SK-N-DZ (cell line): ENCODE data around the gene PLXNB2.
"Not testable (repeated sequence)": the region's sequence is repeated elsewhere in the genome, so short reads cannot be mapped to it uniquely, and the experiment has no call there.

ENCODE experiments used
- DNase-seq: peaks from one replicate; pipeline ENCODE4 v3.0.0-alpha.2; 2015; ENCODE audit warnings: low spot score

Gene PLXNB2

DNA sequence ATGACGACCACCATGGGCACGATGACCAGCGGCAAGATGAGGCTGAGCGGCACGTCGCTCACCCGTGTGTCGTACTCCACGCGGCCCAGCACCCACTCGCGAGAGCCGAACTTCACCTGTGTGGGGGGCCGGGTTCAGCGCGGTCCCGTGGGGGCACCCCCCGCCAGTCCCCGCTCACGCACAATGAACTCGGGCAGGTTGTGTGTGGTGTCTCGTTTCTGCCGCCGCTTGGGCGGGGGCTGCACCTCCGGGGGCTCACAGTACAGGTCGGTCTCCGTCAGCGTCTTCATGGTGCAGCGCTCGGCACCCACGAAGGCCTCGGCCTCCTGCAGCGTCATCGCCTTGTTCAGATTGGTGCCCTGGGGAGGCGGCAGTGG, 26.1 kb downstream of the PLXNB2 start:
- no peak for DNase-seq

DNA sequence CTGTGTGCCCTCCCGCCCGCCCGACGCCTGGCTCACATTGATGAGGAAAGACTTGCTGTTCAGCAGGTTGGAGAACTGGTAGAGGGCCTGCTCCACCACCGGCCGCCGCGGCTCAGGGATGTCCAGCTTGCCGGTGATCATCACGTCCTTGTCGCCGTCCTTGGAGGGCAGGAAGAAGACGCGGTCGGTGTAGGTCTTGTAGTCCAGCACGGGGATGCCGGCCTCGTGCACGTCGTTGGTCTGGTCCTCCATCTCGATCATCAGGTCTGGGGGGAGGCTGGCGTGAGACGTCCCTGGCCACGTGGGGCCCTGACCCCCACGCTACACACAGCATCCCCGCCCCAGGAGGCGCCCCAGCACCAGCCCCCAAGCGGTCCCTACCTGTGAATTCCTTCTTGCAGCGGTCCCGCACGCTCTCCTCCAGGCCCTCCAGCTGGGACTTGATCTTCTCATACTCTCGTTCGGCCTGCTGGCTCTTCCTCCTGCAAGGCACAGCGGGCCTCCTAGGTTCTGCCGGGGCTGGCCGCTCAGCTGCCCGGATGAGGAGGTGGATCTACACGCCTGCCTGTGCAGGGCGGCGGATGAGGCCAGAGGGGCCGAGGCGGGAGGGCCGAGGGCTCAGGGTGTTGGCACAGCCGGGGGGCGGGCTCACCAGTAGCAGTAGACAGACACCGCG, 26.6 kb downstream of the PLXNB2 start:
- no peak for DNase-seq

DNA sequence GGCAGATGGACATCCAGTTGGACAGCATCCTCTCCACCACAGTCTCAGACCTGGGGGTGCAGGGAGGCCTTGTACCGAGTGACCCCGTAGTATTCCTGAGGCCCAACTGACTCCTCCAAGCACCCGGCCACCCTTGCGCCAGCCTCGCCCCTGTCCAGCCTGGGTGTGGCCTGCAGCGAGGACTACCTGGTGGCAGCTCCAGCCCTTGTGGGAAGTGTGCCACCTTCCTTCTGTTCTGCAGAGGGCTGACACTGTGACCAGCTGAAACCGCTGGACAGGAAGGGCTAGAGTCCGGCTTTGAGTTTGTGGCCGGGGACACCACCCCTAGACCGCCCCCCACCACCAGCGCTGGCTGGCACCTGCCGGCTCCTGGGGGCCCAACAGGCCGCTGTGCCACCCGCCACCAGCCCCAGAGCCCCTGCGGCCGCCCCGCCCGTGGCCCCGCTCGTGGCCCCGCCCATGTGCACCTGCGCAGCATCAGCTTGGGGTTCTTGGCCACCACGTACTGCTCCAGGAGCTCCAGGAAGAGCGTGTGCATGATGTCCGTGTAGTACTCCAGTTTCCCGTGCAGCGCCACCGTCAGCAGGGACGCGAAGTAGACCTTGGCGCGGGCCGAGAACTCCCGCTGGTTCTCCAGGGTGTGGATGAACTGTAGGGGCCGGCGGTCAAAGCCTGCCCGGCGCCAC, 27.3 kb downstream of the PLXNB2 start:
- DNase-seq = no peak

DNA sequence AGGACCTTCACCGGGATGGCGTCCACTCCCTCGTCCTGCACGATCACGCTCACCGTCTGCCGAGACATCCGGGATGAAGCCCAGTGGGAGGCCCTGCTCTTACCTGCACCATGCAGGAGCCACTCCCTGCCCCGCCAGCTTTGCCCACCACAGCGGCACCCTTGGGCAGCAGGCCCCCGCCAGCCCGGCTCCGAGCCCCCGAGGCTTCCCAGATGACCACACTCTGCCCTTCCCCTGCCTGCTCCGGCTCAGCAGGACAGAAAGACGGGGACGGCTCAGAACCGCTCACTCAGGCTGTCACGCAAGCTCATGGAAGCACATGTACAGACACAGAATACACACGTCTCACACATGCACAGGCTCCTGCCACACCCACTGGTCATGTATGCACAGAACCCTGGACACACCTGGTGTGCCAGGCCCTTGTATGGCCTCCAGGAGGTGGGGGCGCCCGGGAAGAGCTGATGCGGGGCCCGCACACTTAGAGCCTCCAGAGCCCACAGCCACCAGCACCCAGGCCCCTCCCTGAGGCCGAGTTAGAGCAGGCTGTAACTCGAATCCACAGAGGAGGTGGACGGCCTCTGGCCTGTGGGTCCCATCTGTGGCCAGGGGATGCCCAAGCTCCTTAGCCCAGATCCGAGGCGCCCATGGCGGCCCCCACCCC, 28.4 kb downstream of the PLXNB2 start:
- no peak for DNase-seq

DNA sequence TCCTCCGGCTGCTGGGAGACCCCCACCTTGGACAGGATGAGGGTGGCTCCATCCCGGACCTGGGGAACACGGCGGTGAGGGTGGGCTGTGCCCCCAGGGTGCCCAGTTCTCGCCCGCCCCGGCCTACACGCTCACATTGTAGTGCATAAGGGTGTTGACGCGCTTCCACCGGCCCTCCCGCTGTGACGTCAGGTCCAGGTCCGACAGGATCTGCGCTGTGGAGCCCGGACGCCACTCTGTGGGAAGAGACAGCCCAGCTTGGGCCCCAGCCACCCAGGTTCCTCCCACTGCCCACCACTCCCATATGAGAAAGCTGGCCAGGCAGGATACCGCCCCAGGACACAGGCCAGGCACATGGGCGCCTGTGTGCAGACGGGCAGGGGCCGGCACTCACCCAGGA, 29.0 kb downstream of the PLXNB2 start:
- no peak for DNase-seq

DNA sequence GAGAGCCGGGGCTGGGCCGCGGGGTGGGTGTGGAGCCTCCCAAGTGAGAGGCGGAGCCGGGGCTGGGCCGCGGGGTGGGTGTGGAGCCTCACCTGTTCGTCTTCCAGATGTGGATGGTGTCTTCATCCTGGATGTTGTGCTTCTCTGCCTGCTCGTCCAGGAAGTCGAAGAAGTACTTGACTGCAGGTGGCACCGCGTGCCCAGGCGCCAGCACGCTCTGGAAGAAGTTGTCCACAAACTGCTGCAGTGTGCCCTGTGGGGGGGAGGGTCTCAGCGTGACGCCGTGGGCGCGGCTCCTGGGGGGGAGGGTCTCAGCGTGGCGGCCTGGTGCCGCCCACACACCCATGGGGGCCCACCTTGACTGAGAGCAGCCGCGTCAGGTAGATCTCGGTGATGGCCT, 29.7 kb downstream of the PLXNB2 start:
- no peak for DNase-seq

DNA sequence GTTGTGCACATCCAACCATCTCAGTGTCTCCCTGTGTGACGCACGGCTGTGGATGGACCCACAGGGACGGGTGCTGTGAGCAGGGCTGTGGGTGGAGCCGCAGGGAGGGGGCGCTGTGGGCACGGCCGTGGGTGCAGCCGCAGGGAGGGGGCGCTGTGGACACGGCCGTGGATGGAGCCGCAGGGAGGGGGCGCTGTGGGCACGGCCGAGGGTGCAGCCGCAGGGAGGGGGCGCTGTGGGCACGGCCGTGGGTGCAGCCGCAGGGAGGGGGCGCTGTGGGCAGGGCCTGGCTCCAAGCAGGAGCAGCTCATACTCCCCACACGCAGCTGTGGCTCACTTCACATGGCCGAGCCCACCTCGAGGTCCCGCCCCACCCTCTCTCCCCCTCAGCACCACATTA, 31.3 kb downstream of the PLXNB2 start:
- peak; percentile 38 for DNase-seq

DNA sequence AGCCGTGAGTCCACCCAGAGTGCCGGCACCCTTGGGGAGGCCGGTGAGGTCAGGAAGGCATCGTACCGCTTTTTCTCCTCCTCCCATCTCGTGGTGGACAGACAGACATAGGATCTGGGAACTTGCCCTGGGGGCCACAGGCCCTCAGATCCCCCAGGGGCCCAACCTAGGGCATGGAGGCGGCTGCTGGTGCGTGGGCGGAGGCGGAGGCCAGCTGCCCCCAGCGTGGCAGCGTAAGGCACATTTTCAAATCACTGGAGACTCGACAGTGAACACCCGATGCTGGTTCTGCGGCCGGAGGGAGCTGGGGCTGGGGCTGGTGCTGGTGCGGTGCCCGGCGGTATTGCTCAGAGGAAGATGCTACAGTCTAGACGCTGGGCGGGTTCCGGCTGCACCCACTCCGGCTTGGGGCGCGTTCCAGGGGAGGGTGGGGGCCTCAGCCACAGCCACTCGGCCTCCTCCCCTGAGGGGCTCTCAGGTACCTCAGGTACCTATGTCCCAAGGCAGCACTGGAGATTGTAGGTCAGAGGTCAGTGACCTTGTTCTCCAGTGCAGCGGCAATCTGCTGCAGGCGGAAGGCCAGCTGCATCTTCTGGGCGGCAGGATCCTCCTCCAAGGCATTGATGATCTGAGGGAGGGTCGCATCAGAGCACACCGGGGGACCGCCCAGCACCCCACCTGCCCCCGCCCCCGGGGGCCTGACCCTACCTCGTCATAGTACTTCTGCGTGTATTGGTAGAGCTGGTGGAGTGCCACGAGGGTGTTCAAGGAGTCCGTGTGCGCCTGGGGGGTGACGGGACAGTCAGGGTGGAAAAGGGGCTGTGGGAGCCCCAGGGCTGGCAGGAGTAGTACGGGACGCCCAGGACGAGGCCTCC, 32.0 kb downstream of the PLXNB2 start:
- DNase-seq = no peak

GRCh38 chr22:50274771-50275170, 32.7 kb downstream of the PLXNB2 start:
- no peak for DNase-seq

DNA sequence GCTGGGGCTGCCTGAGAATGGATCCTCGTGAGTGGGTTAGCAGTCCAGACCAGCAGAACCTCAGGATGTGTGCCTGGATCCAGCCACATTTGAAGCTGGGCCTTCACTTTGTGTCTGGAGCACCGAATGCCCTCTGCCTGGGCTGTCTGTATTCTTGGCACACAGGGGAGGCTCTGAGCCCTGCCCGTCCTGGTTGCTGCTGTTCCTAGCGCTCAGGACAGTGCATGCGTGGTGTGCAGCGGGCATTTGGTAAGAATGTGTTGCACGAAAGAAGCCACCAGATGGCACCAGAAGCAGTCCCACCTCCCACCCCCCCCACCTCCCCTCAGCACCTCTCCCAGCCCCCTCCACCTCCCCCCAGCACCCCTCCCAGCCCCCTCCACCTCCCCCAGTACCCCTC, 33.1 kb downstream of the PLXNB2 start:
- peak; percentile 60 for DNase-seq

DNA sequence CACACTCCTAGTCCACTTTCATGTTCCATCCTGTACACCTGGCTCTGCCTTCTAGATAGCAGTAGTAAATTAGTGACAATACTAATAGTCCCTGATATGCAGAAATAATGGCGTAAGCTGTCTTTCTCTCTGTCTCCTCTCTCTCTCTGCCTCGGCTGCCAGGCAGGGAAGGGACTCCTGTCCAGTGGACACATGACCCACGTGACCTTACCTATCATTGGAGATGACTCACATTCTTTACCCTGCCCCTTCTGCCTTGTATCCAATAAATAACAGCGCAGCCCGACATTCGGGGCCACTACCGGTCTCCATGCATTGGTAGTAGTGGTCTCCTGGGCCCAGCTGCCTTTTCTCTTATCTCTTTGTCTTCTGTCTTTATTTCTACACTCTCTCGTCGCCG, 33.7 kb downstream of the PLXNB2 start:
- DNase-seq = not testable (repeated sequence)

DNA sequence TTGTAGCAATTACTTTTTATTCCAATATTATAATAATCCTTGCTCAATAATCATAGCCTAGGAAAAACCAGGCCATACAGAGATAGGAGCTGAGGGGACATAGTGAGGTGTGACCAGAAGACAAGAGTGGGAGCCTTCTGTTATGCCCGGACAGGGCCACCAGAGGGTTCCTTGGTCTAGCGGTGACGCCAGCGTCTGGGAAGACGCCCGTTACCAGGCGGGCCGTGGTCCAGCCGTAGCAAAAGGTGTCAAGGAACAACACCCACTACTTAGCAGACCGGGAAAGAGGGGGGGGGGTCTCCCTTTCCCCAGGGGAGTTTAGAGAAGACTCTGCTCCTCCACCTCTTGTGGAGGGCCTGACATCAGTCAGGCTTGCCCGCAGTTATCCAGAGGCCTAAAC, 34.1 kb downstream of the PLXNB2 start:
- not testable (repeated sequence) for DNase-seq

DNA sequence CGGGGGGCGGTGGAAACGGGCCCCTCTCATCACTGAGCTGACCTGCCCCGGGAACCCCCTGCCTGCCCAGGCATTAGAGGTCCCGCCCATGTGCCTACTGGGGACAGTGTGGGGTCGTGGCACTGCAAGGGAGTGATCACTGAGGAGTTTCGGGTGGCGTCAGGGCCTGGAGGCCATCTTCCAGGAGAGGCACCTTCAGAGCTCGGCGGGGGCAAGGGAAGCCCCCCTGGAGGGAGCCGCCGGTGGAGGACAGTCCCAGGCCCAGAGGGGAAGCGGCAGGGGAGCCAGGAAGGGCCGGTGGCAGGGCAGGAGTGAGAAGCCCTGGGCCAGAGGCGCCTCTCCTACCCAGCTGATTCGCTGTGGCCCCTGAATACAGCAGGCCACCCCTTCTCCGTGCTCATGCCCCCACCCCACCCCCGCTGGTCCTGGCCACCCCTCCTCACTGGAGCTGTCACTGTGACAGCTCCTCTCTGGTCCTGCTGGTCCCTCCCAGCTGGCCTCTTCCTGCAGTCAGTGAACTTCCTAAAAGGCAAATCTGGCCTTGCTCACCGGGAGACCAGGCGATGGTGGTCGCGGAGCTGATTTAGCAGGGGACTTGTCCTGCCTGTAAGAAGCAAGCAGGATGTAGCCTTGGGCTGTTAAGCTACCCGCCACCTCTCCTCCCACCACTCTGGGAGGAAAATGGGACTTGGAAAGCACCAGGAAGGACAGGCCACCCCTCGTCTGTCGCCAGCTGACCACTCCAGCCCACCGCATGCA, 35.2 kb downstream of the PLXNB2 start:
- DNase-seq = peak; percentile 40

DNA sequence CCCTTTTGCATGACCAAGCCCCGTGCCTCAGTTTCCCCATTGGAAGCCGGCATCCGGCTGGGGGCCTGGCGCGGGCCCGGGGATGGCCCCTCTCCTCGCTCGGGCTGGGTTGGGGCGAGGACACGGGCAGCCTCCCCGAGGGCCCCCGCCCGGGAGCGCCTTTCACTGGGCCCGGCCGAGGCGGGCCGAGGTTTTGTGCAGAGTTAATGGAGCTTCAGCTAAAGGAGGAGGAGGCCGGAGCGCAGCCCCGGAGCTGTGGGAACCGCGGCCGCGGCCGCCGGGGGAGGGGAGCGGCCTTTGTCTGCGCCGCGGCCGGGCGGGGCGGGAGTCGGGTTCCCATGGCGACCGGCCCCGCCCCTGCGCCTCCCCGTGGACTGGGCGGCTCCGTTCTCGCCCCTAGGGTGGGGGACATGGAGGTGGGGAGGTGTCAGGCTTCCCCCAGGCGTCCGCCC, 35.9 kb downstream of the PLXNB2 start:
- DNase-seq = peak; percentile 74

- DNase-seq = no peak
Measured at GRCh38 chr22:50270666-50271394, 36.6 kb downstream of the PLXNB2 start.

GRCh38 chr22:50269970-50270665, 37.3 kb downstream of the PLXNB2 start, which contains the start of gene MAPK11:
TSS of gene MAPK11 (minus strand) at chr22:50270380. CDS start at chr22:50270292, 88 bp downstream.
- DNase-seq = no peak

DNA sequence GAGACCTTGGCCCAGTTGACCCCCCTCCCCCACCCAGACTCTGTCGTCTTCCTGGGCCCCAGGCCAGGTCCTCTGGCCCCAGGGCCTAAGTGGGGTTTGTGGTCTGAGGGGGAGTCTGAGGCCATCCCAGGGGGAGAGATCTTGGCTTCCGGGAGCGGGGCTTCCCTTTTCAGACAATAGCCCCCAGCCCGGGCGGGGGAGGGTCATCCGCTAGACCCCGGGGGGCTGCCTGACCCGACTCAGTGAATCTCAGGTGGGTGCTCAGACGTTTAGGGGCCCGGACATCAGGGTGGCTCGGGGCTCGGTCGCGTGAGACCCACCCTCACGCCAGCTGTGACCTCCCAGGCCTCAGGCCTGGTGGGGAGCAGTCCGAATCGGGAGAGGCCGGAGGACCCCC, 37.9 kb downstream of the PLXNB2 start:
- no peak for DNase-seq

GRCh38 chr22:50268655-50269113, 38.8 kb downstream of the PLXNB2 start:
- no peak for DNase-seq

DNA sequence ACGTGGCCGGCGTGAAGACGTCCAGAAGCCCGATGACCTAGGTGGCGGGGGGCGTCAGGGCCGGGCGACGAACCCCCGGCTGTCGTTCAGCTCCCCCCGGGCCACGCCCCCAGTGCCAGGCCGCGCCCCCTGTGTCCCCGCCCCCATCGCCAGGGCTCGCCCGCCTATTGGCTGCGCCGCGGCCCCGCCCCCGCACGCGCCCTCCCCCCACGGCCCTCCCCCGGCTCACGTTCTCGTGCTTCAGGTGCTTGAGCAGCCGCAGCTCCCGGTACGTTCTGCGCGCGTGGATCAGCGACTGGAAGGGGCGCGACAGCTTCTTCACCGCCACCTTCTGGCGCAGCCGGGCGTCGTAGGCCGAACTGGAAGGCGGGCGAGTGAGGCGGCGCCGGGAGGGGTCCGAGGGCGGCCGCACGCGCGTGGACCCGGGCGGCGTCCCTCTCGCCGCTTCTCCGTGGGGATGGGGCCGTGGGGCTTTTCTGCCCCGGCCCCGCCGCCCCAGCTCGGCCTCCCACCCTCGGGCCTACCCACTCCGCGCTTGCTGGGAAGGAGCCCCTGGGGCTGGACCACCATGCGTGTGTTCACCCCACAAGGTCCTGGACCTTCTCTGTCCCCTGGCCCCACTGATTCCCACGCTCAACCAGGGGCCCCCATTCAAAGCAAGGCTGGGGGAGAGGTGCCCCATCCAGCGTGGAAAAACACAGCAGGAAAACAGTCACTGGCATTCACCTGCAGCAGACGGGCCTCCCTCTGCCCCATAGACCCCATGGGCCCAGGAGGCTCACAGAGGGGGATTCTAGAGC, 39.7 kb downstream of the PLXNB2 start:
- no peak for DNase-seq
